ENCODE data around the gene LACRT.
"Not testable (repeated sequence)": the region's sequence is repeated elsewhere in the genome, so short reads cannot be mapped to it uniquely, and the experiment has no call there.

- TF ChIP-seq, protein P1, sequence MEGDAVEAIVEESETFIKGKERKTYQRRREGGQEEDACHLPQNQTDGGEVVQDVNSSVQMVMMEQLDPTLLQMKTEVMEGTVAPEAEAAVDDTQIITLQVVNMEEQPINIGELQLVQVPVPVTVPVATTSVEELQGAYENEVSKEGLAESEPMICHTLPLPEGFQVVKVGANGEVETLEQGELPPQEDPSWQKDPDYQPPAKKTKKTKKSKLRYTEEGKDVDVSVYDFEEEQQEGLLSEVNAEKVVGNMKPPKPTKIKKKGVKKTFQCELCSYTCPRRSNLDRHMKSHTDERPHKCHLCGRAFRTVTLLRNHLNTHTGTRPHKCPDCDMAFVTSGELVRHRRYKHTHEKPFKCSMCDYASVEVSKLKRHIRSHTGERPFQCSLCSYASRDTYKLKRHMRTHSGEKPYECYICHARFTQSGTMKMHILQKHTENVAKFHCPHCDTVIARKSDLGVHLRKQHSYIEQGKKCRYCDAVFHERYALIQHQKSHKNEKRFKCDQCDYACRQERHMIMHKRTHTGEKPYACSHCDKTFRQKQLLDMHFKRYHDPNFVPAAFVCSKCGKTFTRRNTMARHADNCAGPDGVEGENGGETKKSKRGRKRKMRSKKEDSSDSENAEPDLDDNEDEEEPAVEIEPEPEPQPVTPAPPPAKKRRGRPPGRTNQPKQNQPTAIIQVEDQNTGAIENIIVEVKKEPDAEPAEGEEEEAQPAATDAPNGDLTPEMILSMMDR (IDR thresholded peaks at IDR 0.05; ENCODE audit: low read depth, low read length, missing input control): not testable (repeated sequence)
- TF ChIP-seq, protein P2, sequence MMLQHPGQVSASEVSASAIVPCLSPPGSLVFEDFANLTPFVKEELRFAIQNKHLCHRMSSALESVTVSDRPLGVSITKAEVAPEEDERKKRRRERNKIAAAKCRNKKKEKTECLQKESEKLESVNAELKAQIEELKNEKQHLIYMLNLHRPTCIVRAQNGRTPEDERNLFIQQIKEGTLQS (IDR thresholded peaks at IDR 0.05): not testable (repeated sequence)
- TF ChIP-seq ZBTB33 (IDR thresholded peaks at IDR 0.05): not testable (repeated sequence)
- TF ChIP-seq, protein P3, sequence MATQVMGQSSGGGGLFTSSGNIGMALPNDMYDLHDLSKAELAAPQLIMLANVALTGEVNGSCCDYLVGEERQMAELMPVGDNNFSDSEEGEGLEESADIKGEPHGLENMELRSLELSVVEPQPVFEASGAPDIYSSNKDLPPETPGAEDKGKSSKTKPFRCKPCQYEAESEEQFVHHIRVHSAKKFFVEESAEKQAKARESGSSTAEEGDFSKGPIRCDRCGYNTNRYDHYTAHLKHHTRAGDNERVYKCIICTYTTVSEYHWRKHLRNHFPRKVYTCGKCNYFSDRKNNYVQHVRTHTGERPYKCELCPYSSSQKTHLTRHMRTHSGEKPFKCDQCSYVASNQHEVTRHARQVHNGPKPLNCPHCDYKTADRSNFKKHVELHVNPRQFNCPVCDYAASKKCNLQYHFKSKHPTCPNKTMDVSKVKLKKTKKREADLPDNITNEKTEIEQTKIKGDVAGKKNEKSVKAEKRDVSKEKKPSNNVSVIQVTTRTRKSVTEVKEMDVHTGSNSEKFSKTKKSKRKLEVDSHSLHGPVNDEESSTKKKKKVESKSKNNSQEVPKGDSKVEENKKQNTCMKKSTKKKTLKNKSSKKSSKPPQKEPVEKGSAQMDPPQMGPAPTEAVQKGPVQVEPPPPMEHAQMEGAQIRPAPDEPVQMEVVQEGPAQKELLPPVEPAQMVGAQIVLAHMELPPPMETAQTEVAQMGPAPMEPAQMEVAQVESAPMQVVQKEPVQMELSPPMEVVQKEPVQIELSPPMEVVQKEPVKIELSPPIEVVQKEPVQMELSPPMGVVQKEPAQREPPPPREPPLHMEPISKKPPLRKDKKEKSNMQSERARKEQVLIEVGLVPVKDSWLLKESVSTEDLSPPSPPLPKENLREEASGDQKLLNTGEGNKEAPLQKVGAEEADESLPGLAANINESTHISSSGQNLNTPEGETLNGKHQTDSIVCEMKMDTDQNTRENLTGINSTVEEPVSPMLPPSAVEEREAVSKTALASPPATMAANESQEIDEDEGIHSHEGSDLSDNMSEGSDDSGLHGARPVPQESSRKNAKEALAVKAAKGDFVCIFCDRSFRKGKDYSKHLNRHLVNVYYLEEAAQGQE (IDR thresholded peaks at IDR 0.05): not testable (repeated sequence)
Measured at GRCh38 chr12:54639112-54639511, 4.4 kb upstream of the LACRT start.
